HG02981 (cell line): Measurements from ENCODE around the gene SOX13.

Experiments used
- ATAC-seq: cut with Tn5 transposase; IDR thresholded peaks from one replicate; pipeline ENCODE4 v1.9.1; 2021; ENCODE audit warnings: mild to moderate bottlenecking, moderate library complexity; ENCODE audit not compliant: unreplicated experiment

SOX13 gene

DNA sequence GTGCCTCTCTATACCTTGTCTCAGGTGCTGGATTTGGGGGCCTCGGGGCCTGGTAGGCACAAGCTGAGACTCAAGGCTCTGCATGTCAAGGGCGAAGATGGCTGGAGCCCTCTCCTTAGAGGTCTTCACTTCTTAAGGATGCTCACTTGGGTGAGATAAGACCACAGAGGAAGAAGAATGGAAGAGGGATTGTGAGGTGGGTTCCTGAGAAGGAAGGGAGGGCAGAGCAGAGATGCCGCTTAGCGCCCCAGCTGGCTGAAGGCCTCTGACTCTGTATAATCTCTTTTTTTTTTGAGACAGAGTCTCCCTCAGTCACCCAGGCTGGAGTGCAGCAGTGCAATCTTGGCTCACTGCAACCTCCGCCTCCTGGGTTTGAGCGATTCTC is 32.2 kb downstream of the SOX13 start:
- ATAC-seq = no peak

DNA sequence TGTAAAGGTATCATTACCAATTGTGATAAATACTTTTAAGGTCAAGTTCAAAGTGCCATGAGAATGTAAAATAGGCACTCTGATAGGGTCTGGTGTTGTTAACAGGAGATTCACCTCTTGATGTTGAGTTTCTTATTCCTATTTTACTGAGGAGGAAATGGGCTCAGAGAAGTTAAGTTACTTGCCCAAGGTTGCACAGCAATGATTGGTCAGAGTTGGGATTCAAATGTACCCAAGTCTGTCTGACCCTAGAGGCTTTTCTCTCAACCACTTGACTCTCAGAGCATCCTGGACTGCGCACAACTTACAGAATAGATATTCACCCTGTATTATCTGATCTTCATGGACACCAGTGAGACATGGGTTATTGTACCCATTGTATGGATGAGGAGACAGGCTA is 33.9 kb downstream of the SOX13 start:
- no peak for ATAC-seq

DNA sequence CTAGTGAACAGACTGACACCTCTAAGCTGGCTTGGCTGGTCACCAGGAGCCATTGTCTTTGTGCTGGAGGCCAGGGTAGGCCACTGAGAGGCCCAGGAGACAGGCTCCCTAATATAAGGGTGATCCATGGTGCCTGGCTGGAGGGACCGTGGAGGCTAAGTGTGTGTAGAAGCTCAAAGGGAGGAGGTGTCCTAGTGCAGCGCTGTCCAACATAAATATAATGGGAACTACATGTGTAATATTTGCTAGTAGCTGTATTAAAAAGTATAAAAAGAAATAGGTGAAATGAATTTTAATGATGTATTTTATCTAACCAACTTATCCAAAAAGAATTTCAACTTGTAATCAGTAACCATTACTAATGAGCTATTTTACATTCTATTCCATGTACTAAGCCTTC is 35.0 kb downstream of the SOX13 start:
- no peak for ATAC-seq

DNA sequence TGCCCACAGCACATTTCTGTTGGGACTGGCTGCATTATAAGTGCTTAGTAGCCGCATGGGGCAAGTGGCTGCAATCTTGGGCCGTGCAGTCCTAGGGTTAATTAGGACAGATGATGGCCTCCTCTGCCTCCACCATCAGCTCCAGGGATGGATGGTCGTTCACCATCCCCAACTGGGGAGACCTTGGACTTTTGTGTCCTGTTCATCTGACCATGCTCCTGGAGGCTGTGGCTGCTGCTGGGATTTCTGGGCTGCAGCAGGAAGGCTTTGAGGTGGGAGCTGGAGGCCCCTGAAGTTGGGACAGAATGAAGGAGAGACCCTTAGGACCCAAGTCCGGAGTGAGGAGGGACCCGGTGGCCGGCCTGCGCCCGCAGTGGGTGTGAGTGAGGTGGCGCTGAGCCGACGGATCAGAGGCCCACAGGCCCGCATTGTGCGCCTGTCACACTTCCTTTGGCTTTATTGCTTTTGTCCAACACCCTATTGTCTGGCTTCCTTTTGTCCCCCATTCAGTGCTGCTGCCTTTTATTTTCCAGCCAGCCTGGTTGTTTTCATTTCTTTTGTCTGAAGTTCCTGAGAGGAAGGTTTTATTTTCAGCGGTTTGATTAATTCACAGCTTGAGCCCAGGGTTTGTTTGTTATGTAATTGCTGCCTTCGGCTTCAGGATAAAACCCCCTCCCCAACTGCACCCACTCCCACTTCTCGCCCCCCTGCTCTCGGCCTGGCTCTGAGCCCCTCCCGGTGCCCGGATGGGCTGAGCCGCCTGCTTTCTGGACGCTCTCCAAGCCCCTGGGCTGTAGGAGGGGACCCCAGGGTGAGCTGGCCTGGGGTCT is 35.6 kb downstream of the SOX13 start:
- ATAC-seq = no peak

DNA sequence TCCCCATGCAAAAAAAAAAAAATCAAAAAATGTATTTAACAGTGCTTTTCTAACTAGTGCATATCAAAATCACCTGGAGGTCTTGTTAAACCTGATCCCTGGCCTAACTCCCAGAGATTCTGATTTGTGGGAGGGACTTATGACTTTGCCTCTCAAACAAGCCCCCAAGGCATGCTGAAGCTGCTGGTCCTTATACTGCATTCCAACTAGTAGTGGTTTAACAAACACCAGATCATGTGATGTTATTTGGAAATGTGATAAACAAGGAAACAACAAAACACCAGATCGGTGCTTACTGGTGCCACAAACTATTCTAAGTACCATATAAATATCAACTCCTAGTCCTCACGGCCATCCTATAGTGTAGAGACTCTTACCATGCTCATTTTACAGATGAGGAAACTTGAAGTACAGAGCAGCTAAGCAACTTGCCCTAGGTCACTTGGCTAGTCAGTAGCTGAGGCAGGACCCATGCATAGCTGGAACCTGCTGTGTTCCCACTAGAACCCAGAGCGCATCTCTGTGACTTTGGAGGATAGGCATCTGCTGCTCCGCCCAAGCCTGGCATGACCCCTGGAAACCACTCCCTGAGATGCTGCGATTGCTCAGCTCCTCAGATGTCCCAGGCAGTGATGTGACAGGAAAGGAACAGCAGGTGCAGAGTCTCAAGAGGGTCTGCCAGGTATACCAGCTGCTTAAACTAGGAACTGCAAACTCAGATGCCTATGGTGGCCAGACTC is 38.1 kb downstream of the SOX13 start:
- ATAC-seq = no peak

DNA sequence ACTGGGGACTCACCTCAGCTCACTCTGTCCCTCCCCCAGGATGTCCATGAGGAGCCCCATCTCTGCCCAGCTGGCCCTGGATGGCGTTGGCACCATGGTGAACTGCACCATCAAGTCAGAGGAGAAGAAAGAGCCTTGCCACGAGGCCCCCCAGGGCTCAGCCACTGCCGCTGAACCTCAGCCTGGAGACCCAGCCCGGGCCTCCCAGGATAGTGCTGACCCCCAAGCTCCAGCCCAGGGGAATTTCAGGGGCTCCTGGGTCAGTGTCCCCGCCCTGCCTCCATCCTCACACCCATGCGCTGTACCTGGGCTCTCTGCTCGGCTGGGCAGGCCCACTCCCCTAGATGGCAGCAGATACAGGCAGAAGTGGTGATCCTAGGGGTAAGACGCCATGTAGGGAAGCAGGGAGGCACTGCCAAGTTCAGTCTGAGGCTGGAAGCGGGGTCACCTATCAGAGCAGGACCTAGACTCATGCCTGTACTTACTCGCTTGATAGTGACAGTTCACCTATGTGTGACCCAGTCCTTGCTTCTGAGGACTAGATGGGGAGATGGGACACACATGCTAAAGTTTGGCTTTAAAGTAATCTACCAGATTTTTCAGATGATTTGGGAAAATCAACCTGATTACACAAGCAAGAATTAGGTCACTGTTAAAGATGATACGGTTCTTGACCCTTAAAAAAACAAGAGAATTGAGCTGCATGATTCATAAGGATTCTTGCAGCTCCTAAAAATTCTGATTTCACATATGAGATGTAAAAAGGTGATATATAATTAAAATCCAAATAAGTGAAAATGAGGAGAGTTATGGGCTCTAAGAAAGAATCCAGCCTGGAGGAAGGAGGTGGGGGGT is 40.2 kb downstream of the SOX13 start:
- no peak for ATAC-seq

DNA sequence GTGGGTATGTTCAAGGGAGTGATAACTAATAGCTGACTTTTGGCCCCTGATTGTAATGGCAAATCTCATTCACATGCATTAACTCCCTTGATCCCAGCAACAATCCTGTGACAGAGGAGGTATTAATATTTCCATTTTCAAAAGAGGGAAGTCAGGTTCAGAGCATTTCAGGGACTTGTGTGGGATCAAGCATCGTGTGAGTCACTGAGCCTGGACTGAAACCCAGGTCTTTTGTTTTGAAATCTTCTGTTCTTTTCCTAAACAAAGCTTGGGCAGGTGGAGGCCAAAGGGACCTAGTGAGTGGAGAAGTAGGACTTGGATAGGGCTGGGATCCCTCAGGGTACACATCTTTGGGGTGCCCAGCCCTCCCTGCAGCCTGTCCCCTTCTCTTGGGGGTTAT is 41.0 kb downstream of the SOX13 start:
- ATAC-seq = no peak

DNA sequence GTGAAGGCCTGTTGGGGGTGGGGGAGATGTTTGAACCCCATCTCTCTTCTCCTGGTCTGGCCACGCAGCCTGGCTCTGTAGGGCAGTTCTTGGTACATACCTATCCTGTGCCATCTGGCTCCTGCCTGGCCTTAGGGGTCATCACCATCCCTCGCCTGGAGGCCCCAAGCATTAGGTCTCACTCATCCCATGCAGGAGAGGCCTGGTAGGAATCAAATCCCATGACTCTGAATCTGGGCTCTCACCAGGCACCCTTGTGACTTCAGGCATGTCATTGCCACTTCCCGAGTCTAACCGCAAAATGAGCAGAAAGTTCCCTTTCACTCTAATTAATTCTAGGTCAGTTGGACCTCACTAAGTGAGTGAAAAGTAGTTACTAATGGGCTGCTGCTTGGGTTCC is 41.7 kb downstream of the SOX13 start:
- no peak for ATAC-seq

DNA sequence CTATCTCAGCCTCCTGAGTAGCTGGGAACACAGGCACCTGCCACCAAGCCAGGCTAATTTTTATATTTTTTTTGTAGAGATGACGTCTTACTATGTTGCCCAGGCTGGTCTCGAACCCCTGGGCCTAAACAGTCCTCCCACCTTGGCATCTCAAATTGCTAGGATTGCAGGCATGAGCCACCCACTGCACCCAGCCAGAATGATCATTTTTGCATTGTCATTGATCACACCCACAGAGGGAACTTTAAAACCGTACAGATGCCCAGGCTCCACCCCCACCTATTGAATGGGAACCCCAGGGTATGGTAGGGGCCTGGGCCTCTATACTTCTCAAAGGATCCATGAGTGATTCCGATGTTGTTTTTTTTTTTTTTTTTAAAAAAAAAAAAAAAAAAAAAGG is 42.2 kb downstream of the SOX13 start:
- no peak for ATAC-seq

DNA sequence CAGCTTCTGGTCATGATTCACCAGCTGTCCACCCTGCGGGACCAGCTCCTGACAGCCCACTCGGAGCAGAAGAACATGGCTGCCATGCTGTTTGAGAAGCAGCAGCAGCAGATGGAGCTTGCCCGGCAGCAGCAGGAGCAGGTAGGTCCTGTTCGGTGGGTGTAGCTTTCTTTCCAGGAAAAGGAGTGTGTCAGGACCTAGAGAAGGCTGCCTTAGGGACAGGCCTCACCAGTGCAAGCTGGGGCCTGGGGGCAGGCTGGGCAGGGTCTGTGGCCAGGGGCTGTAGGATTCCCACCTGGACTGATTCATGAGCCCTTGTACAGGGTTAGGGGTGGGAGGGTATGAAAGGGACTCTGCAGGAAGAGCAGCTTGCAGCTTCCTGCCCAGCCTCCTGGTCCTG is 43.6 kb downstream of the SOX13 start:
- ATAC-seq = no peak

DNA sequence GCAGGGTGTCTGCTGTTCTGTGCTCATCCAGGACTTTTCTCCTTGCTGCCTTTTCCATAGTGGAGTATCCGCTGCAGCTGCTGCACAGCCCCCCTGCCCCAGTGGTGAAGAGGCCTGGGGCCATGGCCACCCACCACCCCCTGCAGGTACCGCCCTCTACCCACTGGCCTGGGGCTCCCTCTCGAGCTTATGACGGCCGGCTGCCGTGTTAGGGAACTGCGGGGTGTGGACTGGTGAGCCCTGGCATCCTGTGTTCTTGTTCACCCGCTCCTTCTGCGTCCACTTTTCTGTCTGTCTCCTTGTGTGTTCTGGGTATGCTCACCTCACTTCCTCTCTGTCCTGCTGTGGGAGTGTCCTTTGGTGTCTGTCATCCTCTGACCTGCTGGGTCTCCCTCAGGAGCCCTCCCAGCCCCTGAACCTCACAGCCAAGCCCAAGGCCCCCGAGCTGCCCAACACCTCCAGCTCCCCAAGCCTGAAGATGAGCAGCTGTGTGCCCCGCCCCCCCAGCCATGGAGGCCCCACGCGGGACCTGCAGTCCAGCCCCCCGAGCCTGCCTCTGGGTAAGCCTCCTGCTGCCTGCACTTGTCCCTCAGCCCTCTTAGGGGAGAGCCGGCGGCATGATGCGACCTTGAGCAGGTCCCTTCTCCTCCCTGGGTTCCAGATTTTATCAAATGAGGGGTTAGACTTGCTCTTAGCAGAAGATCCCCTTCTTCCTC is 49.1 kb downstream of the SOX13 start:
- no peak for ATAC-seq

DNA sequence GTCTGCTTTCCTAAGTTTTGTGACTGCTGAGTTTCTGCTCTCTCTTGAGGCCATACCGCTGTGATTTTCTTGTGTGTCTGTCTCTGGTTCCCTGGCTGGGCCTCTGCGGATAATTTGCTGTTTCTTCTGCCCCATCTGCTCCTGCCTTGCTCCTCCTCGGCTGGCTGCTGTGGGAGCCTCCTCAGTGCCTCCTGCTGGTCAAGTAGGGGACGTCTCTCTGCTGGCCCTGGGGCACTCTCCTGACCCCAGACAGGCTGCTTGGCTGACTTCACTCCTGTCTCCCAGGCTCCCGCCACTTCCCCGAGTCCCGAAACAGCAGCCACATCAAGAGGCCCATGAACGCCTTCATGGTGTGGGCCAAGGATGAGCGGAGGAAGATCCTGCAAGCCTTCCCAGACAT is 50.5 kb downstream of the SOX13 start:
- ATAC-seq = no peak

DNA sequence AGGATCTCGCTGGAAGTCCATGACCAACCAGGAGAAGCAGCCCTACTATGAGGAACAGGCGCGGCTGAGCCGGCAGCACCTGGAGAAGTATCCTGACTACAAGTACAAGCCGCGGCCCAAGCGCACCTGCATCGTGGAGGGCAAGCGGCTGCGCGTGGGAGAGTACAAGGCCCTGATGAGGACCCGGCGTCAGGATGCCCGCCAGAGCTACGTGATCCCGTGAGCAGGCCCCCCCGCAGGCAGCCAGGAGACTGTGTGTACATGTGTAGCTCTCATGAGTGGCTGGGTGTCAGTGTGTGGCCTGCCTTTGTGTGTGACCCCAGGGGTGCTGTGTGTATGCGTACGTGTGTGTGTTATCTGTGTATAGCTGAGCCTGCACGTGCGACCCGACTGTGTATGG is 51.7 kb downstream of the SOX13 start:
- ATAC-seq = no peak

DNA sequence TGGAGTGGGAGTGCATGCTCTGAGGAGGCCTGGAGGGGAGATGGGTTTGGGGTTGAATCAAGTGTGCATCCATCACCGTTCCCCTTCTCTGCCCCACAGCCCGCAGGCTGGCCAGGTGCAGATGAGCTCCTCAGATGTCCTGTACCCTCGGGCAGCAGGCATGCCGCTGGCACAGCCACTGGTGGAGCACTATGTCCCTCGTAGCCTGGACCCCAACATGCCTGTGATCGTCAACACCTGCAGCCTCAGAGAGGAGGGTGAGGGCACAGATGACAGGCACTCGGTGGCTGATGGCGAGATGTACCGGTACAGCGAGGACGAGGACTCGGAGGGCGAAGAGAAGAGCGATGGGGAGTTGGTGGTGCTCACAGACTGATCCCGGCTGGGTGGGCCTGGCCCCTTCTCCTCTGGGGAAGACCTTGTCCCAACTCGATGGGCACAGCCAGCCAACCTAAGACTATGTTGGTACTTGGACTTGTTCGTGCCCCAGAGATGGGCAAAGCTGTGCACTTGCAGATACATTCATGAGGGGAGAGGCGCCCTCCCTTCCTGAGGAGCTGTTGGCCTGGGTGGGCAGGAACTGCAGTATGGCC is 52.9 kb downstream of the SOX13 start:
- no peak for ATAC-seq

DNA sequence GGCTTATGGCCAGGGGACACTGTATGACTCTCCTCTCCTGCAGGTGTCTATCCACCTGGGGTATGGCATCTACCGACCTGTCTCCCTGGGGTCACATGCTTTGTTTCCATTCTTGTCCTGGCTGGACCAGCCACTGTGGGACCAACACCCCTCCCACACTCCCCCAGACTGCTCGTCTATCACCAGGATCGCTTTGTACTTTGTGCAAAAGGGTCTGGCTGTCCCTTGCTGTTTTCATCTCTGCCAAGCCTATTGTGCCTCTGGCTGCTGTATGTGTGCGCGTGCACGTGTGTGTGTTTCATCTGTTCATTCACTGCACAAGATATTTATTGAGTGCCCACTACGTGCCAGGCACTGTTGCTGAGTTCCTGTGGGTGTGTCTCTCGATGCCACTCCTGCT is 53.5 kb downstream of the SOX13 start:
- ATAC-seq = no peak

DNA sequence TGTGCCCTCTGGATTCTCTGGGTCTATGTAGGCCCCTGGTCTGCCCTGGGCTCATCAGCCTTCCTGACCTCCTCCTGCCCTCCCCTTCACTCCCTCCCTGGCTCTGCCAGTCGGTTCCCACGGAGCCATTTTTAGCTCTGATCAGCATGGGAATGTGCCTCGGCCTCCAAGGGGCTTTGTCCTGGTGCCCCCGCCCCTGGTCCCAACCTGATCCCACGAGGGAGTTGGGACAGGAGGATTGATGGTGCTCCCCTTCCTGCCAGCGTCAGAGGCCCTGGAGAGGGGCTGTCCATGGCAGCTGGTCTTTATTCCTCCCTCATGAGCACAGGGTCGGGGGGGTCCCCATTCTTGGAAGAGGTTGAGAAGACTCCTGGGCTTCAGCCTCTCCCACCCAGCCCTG is 54.0 kb downstream of the SOX13 start:
- ATAC-seq = no peak

DNA sequence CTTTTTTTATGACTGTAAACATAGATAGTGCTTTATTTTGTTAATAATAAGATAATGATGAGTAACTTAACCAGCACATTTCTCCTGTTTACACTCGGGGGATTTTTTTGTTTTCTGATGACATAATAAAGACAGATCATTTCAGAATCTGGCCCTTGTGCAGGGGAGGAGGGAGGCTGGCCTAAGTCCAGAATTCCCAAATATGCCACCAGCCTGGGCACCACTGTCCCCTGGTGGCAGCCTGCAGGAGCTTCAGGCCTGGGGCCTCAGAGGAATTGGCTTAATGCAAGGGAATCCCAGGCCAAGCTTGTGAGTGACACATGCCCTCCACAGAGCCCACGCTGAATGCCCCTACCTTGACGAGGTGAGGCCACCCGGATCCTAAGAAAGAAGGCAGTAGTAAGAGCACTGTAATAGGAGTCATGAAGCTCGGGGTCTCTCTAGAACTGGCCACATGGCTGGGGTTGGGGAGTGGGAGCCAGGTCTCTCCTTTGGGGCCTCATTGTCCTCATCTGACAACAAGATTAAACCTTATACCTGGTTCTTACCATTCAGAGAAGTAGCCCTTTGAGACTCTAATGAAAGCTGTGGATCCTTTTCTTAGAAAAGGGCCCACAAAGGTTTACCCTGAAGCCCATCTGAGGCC is 54.8 kb downstream of the SOX13 start:
- ATAC-seq = no peak

DNA sequence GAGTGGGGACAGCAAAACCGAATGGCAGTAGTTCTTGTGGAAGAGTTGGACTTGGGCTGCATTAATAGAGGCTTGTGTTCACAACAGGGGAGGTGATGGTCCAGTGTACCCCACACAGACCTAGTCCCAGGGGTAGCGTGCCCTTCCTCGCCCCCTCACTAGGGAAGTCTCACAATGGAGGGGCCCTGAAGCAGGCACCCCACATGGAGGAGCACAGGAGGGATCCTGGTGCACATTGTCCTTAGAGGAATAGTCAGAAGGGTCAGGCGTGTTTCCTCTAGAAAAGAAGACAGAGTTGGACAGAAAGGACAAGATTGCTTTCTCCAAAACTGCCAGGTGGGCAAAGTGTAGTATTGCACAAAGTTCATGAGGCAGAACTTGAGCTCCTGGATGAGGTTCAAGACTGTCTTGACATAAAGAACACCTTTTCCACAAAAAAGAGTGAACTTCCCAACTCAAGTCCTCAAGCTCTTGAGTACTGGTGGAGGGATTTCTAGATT is 55.6 kb downstream of the SOX13 start:
- no peak for ATAC-seq

DNA sequence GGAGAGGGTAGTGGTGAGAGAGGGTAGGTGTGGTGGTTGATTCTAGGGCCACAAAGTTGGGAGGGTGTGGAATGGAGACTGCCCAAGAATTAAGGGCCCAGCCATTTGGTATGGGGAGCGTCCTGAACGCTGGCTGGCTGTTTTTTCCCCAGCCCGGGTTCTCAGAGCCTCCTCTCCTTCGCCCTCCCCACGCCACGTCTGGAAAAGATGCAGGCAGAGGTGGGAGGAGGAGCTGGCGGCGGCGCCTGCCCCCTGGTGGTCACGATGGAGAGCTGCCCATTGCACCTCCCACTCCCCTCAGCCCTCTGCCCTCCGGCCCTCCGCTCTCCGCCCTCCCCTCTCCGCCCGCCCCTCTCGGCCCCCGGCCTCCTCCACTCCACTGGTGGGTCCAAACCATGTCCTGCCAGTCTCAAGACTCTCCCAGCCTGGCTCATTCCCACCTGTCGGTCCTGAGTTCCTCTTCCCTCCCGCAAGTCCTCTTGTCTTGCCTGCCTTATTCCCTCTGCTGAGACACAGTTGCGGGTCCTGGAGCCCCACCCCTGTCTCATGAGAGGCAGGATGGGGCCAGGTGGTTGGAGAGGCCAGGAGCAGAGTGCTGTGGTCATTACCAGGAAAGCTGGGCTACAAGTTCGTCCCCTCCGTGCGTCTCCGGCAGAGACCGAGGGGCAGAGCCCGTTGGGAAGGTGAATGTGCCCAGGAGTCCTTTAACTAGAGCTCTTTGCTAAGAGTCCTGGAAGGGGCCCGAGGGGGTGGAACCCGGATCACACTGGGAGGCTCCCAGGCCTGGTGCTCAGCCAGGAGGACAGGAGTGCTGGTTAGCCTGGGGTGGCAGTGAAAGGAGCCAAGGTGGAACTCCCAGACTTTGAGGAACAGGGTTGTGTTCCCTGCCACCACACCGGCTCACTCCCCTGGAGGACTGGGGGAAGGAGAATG is 56.3 kb downstream of the SOX13 start:
- ATAC-seq = peak; percentile 75
